OCI-LY1 (cell line): ENCODE results near the gene TMEM164.

Experiments
- EZH2 ChIP-seq: fragments of 200-600 bp; sonication (generic), shearing (Covaris generic); IDR thresholded peaks from 2 replicates; pipeline ENCODE4 v1.8.0; 2017; ENCODE audit warnings: borderline replicate concordance, mixed run types, mild to moderate bottlenecking, antibody characterized with exemption, low read length, moderate library complexity, mixed read lengths
- TF ChIP-seq, protein P1 (sequence below): fragments of 200-600 bp; sonication (generic), shearing (Covaris generic); IDR thresholded peaks from 2 replicates; pipeline ENCODE4 v1.5.1; 2017; ENCODE audit warnings: mild to moderate bottlenecking, antibody characterized with exemption, low read length, moderate library complexity, mixed read lengths

DNA sequence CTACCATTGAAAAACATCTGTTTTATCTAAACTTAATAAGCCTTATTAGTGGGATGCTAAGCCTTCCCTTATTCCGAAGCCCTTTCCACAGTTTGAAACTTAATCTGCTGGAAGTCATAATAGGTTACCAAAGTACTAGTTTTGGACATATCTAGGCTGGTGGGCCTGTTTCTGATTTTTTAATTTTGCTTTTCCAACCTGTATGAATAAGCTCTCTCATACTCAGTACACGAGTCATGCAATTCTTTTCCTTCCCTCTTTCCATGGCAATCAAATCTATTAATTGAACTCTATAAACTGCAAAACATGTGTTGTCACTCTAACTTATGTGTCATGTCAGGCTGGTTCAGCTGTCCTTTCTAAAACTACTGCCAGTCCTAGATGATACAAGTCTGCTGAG is 224.0 kb downstream of the TMEM164 start:
- no peak for TF ChIP-seq EZH2
- TF ChIP-seq, protein P1, sequence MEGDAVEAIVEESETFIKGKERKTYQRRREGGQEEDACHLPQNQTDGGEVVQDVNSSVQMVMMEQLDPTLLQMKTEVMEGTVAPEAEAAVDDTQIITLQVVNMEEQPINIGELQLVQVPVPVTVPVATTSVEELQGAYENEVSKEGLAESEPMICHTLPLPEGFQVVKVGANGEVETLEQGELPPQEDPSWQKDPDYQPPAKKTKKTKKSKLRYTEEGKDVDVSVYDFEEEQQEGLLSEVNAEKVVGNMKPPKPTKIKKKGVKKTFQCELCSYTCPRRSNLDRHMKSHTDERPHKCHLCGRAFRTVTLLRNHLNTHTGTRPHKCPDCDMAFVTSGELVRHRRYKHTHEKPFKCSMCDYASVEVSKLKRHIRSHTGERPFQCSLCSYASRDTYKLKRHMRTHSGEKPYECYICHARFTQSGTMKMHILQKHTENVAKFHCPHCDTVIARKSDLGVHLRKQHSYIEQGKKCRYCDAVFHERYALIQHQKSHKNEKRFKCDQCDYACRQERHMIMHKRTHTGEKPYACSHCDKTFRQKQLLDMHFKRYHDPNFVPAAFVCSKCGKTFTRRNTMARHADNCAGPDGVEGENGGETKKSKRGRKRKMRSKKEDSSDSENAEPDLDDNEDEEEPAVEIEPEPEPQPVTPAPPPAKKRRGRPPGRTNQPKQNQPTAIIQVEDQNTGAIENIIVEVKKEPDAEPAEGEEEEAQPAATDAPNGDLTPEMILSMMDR, result no peak
